OCI-LY1 (cell line): ENCODE data around the gene PTGS1.

ENCODE experiments used
- EZH2 ChIP-seq: fragments of 200-600 bp; sonication (generic), shearing (Covaris generic); IDR thresholded peaks from 2 replicates; pipeline ENCODE4 v1.8.0; 2017; ENCODE audit warnings: borderline replicate concordance, mixed run types, mild to moderate bottlenecking, antibody characterized with exemption, low read length, moderate library complexity, mixed read lengths
- TF ChIP-seq, protein P1 (sequence below): fragments of 200-600 bp; sonication (generic), shearing (Covaris generic); IDR thresholded peaks from 2 replicates; pipeline ENCODE4 v1.5.1; 2017; ENCODE audit warnings: mild to moderate bottlenecking, antibody characterized with exemption, low read length, moderate library complexity, mixed read lengths

DNA sequence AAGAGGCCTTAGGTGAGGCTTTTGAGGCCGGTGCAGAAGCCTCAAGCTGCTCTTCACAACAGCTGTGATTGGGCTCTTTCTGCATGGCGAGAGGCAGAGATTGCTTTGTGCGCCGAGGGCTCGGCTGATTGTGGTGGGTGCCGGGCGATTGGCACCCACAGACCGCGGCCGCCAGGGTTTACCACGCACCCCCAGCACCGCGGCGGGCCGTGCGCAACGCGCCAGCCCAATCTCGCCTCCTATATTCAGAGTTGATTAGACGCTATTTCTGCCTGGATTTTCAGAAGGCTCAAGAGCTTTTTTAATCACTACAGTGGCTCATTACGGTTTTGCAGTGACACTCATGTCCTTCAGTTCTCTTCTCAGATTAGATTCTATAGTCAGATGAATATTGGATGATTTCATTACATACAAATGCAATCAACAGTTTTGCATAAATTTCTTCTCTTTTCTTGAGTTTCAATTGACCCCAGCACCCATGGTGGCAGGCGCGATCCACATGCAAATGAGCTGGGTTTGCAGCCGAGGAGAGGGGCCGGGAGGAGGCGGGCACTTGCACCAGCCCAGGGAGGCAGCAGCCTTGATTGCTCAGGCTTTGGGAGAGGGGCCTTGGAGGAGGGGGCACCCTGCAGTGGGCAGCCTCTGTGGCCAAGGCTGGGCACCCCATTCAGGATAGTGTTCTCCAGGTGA is 33.8 kb upstream of the PTGS1 start:
- TF ChIP-seq, protein P1, sequence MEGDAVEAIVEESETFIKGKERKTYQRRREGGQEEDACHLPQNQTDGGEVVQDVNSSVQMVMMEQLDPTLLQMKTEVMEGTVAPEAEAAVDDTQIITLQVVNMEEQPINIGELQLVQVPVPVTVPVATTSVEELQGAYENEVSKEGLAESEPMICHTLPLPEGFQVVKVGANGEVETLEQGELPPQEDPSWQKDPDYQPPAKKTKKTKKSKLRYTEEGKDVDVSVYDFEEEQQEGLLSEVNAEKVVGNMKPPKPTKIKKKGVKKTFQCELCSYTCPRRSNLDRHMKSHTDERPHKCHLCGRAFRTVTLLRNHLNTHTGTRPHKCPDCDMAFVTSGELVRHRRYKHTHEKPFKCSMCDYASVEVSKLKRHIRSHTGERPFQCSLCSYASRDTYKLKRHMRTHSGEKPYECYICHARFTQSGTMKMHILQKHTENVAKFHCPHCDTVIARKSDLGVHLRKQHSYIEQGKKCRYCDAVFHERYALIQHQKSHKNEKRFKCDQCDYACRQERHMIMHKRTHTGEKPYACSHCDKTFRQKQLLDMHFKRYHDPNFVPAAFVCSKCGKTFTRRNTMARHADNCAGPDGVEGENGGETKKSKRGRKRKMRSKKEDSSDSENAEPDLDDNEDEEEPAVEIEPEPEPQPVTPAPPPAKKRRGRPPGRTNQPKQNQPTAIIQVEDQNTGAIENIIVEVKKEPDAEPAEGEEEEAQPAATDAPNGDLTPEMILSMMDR: no peak
- no peak for TF ChIP-seq EZH2
